ENCODE measurements around the gene PTPRE. TPM values are rescaled to one million over a fixed set of nuclear protein-coding genes. Genes with fewer than 3 reads are reported as not detected.

PTPRE gene
- total RNA-seq, 1 donor from 2014 or later = 1.2 TPM

- DNase-seq (ENCODE audit: extremely low spot score, unreplicated experiment) = no peak
- Mint-ChIP-seq H3K4me1 (ENCODE audit: unreplicated experiment) (no peaks in the 10 kb centered on the region), H3K27ac (ENCODE audit: unreplicated experiment) (no peak overlapping the region), H3K27me3 (ENCODE audit: unreplicated experiment) (no peaks in the 10 kb centered on the region), H3K9me3 (ENCODE audit: unreplicated experiment) (no peaks in the 10 kb centered on the region), H3K4me3 (ENCODE audit: unreplicated experiment) (no peak overlapping the region), H3K36me3 (ENCODE audit: unreplicated experiment) (no peaks in the 10 kb centered on the region)
- TF ChIP-seq CTCF (IDR thresholded peaks at IDR 0.05) = no peak
Measured at GRCh38 chr10:128055061-128055868, 148.4 kb downstream of the PTPRE start.

GRCh38 chr10:128056303-128057050, 149.6 kb downstream of the PTPRE start:
- Mint-ChIP-seq H3K27ac (ENCODE audit: unreplicated experiment) (no peak overlapping the region), H3K4me3 (ENCODE audit: unreplicated experiment) (no peak overlapping the region), H3K36me3 (ENCODE audit: unreplicated experiment) (no peaks in the 10 kb centered on the region), H3K4me1 (ENCODE audit: unreplicated experiment) (no peaks in the 10 kb centered on the region), H3K27me3 (ENCODE audit: unreplicated experiment) (no peaks in the 10 kb centered on the region), H3K9me3 (ENCODE audit: unreplicated experiment) (no peaks in the 10 kb centered on the region)
- TF ChIP-seq CTCF (IDR thresholded peaks at IDR 0.05) = no peak
- DNase-seq (ENCODE audit: extremely low spot score, unreplicated experiment) = no peak

- DNase-seq (ENCODE audit: extremely low spot score, unreplicated experiment) = no peak
- H3K36me3 Mint-ChIP-seq (ENCODE audit: unreplicated experiment) = no peaks in the 10 kb centered on the region
- H3K27me3 Mint-ChIP-seq (ENCODE audit: unreplicated experiment) = no peaks in the 10 kb centered on the region
- no peak overlapping the region for H3K4me3 Mint-ChIP-seq (ENCODE audit: unreplicated experiment)
- no peak overlapping the region for H3K27ac Mint-ChIP-seq (ENCODE audit: unreplicated experiment)
- no peaks in the 10 kb centered on the region for H3K9me3 Mint-ChIP-seq (ENCODE audit: unreplicated experiment)
- H3K4me1 Mint-ChIP-seq (ENCODE audit: unreplicated experiment) = peaks cover 3% of the 10 kb centered on the region
- no peak for TF ChIP-seq CTCF (IDR thresholded peaks at IDR 0.05)
Measured at GRCh38 chr10:128058106-128058749, 151.3 kb downstream of the PTPRE start.

- no peak for DNase-seq (ENCODE audit: extremely low spot score, unreplicated experiment)
- no peak overlapping the region for H3K4me3 Mint-ChIP-seq (ENCODE audit: unreplicated experiment)
- no peak for TF ChIP-seq CTCF (IDR thresholded peaks at IDR 0.05)
- peaks cover 5% of the 10 kb centered on the region for H3K27me3 Mint-ChIP-seq (ENCODE audit: unreplicated experiment)
- H3K27ac Mint-ChIP-seq (ENCODE audit: unreplicated experiment) = no peak overlapping the region
- no peaks in the 10 kb centered on the region for H3K36me3 Mint-ChIP-seq (ENCODE audit: unreplicated experiment)
- H3K9me3 Mint-ChIP-seq (ENCODE audit: unreplicated experiment) = no peaks in the 10 kb centered on the region
- peaks cover 3% of the 10 kb centered on the region for H3K4me1 Mint-ChIP-seq (ENCODE audit: unreplicated experiment)
Measured at GRCh38 chr10:128058750-128059134, 151.8 kb downstream of the PTPRE start.

All from osteocyte (in vitro differentiated cells).